SK-N-SH (cell line): ENCODE results near the gene KIAA2012. TPM values are rescaled to one million over a fixed set of nuclear protein-coding genes. Genes with fewer than 3 reads are reported as not detected.

Source experiments
- CTCF ChIA-PET: fragments of 300-600, 350-600 bp; formaldehyde crosslinking; extraction: SDS; loops from one replicate; lab custom pipeline; 2021; lab: Yijun Ruan, JAX
- POLR2A ChIA-PET: fragments of 350-600 bp; sonication (Branson Sonifier 250); formaldehyde crosslinking; extraction: SDS; loops from one replicate; lab custom pipeline; 2020; ENCODE audit warnings: antibody characterized with exemption, inconsistent platforms; lab: Yijun Ruan, JAX
- DNase-seq: peaks from one replicate; pipeline ENCODE4 v3.0.0; 2012
- H2AFZ ChIP-seq: fragments of 200-600 bp; sonication (generic); 2 replicates; pipeline ENCODE4 v1.8.1; 2016; ENCODE audit warnings: antibody characterized with exemption, mild to moderate bottlenecking, low read depth
- H3F3A ChIP-seq: fragments of 200-600 bp; sonication (generic); replicated peaks from 2 replicates; pipeline ENCODE3; 2016; ENCODE audit warnings: antibody characterized with exemption, mild to moderate bottlenecking; ENCODE audit not compliant: insufficient read depth
- H3K27ac ChIP-seq, 2 experiments: fragments of 200-500 bp in 1 of 2; fragments of 200-600 bp in 1 of 2; sonication (Bioruptor generic) in 1 of 2; sonication (generic), shearing (Covaris generic) in 1 of 2; 2 replicates each; pipeline versions ENCODE4 v1.5.1 to v1.6.1; 2014 to 2016; ENCODE audit warnings: low read depth in 2 of 2, inconsistent platforms in 1 of 2, low read length in 1 of 2, mild to moderate bottlenecking in 1 of 2, mixed read lengths in 1 of 2
- H3K27me3 ChIP-seq: fragments of 200-600 bp; sonication (generic), shearing (Covaris generic); 2 replicates; pipeline ENCODE4 v1.6.1; 2016; ENCODE audit warnings: mixed run types; ENCODE audit not compliant: insufficient read depth
- H3K36me3 ChIP-seq, 2 experiments: fragments of 200-500 bp in 1 of 2; fragments of 200-600 bp in 1 of 2; sonication (Bioruptor generic) in 1 of 2; sonication (generic) in 1 of 2; replicated peaks in 1 of 2; 2 replicates each; pipeline versions ENCODE3 to v1.5.1; 2014 to 2016; ENCODE audit warnings: low read length in 1 of 2, mild to moderate bottlenecking in 1 of 2; ENCODE audit not compliant: insufficient read depth in 2 of 2, control insufficient read depth in 1 of 2
- H3K4me1 ChIP-seq, 2 experiments: fragments of 200-500 bp in 1 of 2; fragments of 200-600 bp in 1 of 2; sonication (Bioruptor generic) in 1 of 2; sonication (generic), shearing (Covaris generic) in 1 of 2; 2 replicates each; pipeline versions ENCODE4 v1.5.1 to v1.6.1; 2014 to 2016; ENCODE audit warnings: low read depth in 1 of 2, low read length in 1 of 2, mixed run types in 1 of 2; ENCODE audit not compliant: insufficient read depth in 2 of 2, control insufficient read depth in 1 of 2
- H3K4me2 ChIP-seq: fragments of 200-600 bp; sonication (generic), shearing (Covaris generic); 2 replicates; pipeline ENCODE4 v1.6.1; 2017; ENCODE audit warnings: mixed run types
- H3K4me3 ChIP-seq, 2 experiments: fragments of 200-500 bp in 1 of 2; fragments of 200-600 bp in 1 of 2; sonication (Bioruptor generic) in 1 of 2; sonication (generic), shearing (Covaris generic) in 1 of 2; 2 replicates each; pipeline versions ENCODE4 v1.5.1 to v1.8.1; 2014 to 2016; ENCODE audit warnings: low read depth in 2 of 2, inconsistent platforms in 1 of 2, low read length in 1 of 2, mild to moderate bottlenecking in 1 of 2, mixed read lengths in 1 of 2, moderate library complexity in 1 of 2
- H3K79me2 ChIP-seq: fragments of 200-600 bp; sonication (generic); 2 replicates; pipeline ENCODE4 v1.8.1; 2017; ENCODE audit warnings: mild to moderate bottlenecking; ENCODE audit not compliant: insufficient read depth
- H3K9ac ChIP-seq: fragments of 200-600 bp; sonication (generic); 2 replicates; pipeline ENCODE4 v1.6.1; 2017; ENCODE audit warnings: mixed run types
- H3K9me2 ChIP-seq: fragments of 200-600 bp; sonication (generic); 2 replicates; pipeline ENCODE4 v1.6.1; 2017; ENCODE audit warnings: mixed run types
- H3K9me3 ChIP-seq: fragments of 200-600 bp; sonication (generic); 2 replicates; pipeline ENCODE4 v1.6.1; 2017; ENCODE audit warnings: mixed run types, mild to moderate bottlenecking, moderate library complexity
- H4K20me1 ChIP-seq: fragments of 200-600 bp; sonication (generic); 2 replicates; pipeline ENCODE4 v1.6.1; 2017; ENCODE audit warnings: mild to moderate bottlenecking, mixed run types; ENCODE audit not compliant: insufficient read depth
- EZH2phosphoT487 ChIP-seq: fragments of 200-600 bp; sonication (generic); IDR thresholded peaks from 2 replicates; pipeline ENCODE4 v1.6.1; 2017; ENCODE audit warnings: low read depth, mixed run types, mild to moderate bottlenecking, antibody characterized with exemption, moderate library complexity, borderline replicate concordance
- FOSL2 ChIP-seq: IDR thresholded peaks from 2 replicates; pipeline ENCODE4 v1.4.0; 2012; ENCODE audit warnings: low read depth, mild to moderate bottlenecking, moderate library complexity, borderline replicate concordance
- FOXJ3 ChIP-seq: sonication (generic); formaldehyde crosslinking; IDR thresholded peaks from 2 replicates; pipeline ENCODE4 v1.5.1; 2020; ENCODE audit warnings: mild to moderate bottlenecking, missing genetic modification reagents
- GABPA ChIP-seq: IDR thresholded peaks from 2 replicates; pipeline ENCODE4 v1.4.0; 2012; ENCODE audit warnings: low read depth, mild to moderate bottlenecking
- GATA2 ChIP-seq: sonication (generic); formaldehyde crosslinking; IDR thresholded peaks from 2 replicates; pipeline ENCODE4 v1.5.0; 2020; ENCODE audit warnings: mild to moderate bottlenecking, missing genetic modification reagents
- MEF2A ChIP-seq: IDR thresholded peaks from 2 replicates; pipeline ENCODE4 v1.4.0; 2012; ENCODE audit warnings: low read depth, borderline replicate concordance
- NFIC ChIP-seq: IDR thresholded peaks from 2 replicates; pipeline ENCODE4 v1.4.0; 2012; ENCODE audit warnings: borderline replicate concordance
- NRF1 ChIP-seq: IDR thresholded peaks from 2 replicates; pipeline ENCODE4 v1.6.1; 2012; ENCODE audit warnings: low read depth, mild to moderate bottlenecking, low read length
- RAD21 ChIP-seq: IDR thresholded peaks from 2 replicates; pipeline ENCODE4 v1.6.1; 2012; ENCODE audit warnings: mild to moderate bottlenecking, low read length
- RFX5 ChIP-seq: IDR thresholded peaks from 2 replicates; pipeline ENCODE4 v1.6.1; 2012; ENCODE audit warnings: mild to moderate bottlenecking, improper control_type of control experiment, low read length
- SIN3A ChIP-seq: IDR thresholded peaks from 2 replicates; pipeline ENCODE4 v1.6.1; 2012; ENCODE audit warnings: low read depth, mild to moderate bottlenecking, low read length, moderate library complexity, borderline replicate concordance
- TAF1 ChIP-seq: IDR thresholded peaks from 2 replicates; pipeline ENCODE4 v1.6.1; 2012; ENCODE audit warnings: low read depth, mild to moderate bottlenecking, low read length, moderate library complexity, borderline replicate concordance
- TEAD4 ChIP-seq: IDR thresholded peaks from 2 replicates; pipeline ENCODE4 v1.4.0; 2012; ENCODE audit warnings: mild to moderate bottlenecking, borderline replicate concordance; ENCODE audit not compliant: insufficient read depth
- WGBS: methylation state at CpG from one replicate; pipeline ENCODE4 v1.1.6; 2017; ENCODE audit warnings: low lambda C conversion rate; 5-methylcytosine and 5-hydroxymethylcytosine counted together
- polyA plus RNA-seq, 3 experiments: library from polyadenylated mRNA; depleted of rRNA; stranded (reverse); fragments of >200 nt; gene quantifications; 2 replicates each; pipeline ENCODE4 v1.2.3, GENCODE V29; 2012
- TF ChIP-seq, protein P1 (sequence below): fragments of 150-350 bp; IDR thresholded peaks from 2 replicates; pipeline ENCODE4 v1.6.1; 2017; ENCODE audit warnings: antibody characterized with exemption, low read length, low read depth, borderline replicate concordance
- TF ChIP-seq, protein P2 (sequence below): IDR thresholded peaks from 2 replicates; pipeline ENCODE4 v1.4.0; 2012; ENCODE audit warnings: low read depth, borderline replicate concordance
- TF ChIP-seq, protein P3 (sequence below): IDR thresholded peaks from 2 replicates; pipeline ENCODE4 v1.4.0; 2012; ENCODE audit warnings: low read depth, borderline replicate concordance
- TF ChIP-seq, protein P4 (sequence below): IDR thresholded peaks from 2 replicates; pipeline ENCODE4 v1.4.0; 2012; ENCODE audit warnings: low read depth
- TF ChIP-seq, protein P5 (sequence below): fragments of 150-350 bp; IDR thresholded peaks from 2 replicates; pipeline ENCODE4 v1.6.1; 2016; ENCODE audit warnings: mild to moderate bottlenecking, low read depth, low read length

The KIAA2012 gene
- polyA plus RNA-seq, 1 of the 3 experiments (the other 2 are of a cell fraction): 0.07 TPM

DNA sequence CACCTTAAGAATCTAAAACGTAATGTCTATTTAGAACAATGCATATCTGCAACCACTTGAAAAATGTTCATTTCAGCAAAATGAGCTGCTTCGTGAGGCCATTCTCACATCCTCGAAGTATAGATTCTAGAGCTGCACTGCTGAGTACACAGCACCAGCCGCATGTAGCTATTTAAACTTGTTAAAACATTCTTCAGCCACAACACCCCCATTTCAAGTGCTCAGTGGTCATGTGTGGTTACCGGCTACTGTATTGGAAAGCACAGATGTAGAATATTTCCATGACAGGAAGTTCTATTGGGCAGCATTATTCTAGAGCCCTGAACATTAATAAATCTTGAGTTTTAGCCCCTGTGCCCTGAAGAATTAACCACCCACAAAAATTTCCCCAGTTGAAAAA lies 130.3 kb downstream of the KIAA2012 start:
- Histone ChIP-seq H3K9ac (no peak overlapping the region), H3K36me3 (peaks cover 22 to 32% of the 10 kb centered on the region in 2 experiments), H3K27ac (no peak overlapping the region), H3K4me2 (no peak overlapping the region), H3K4me3 (no peak overlapping the region), H4K20me1 (no peaks in the 10 kb centered on the region), H3F3A (peaks cover 4% of the 10 kb centered on the region), H3K4me1 (no peaks in the 10 kb centered on the region), H2AFZ (no peak overlapping the region), H3K79me2 (0 out of 2 replicates have a peak, but pooled peaks cover 4% of the 10 kb centered on the region), H3K9me2 (no peaks in the 10 kb centered on the region), H3K9me3 (no peaks in the 10 kb centered on the region), H3K27me3 (no peaks in the 10 kb centered on the region)
- no peak for DNase-seq
- ChIA-PET POLR2A (no interaction called here), CTCF (no interaction called here)
- 97% methylated on average over 5 of the region's 5 CpGs for WGBS
- TF ChIP-seq NRF1: no peak
- TF ChIP-seq, protein P1, sequence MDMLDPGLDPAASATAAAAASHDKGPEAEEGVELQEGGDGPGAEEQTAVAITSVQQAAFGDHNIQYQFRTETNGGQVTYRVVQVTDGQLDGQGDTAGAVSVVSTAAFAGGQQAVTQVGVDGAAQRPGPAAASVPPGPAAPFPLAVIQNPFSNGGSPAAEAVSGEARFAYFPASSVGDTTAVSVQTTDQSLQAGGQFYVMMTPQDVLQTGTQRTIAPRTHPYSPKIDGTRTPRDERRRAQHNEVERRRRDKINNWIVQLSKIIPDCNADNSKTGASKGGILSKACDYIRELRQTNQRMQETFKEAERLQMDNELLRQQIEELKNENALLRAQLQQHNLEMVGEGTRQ: no peak
- TF ChIP-seq GATA2 (CRISPR knock-in tag): no peak
- no peak for TF ChIP-seq RFX5
- TF ChIP-seq, protein P2, sequence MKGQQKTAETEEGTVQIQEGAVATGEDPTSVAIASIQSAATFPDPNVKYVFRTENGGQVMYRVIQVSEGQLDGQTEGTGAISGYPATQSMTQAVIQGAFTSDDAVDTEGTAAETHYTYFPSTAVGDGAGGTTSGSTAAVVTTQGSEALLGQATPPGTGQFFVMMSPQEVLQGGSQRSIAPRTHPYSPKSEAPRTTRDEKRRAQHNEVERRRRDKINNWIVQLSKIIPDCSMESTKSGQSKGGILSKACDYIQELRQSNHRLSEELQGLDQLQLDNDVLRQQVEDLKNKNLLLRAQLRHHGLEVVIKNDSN: no peak
- TF ChIP-seq, protein P3, sequence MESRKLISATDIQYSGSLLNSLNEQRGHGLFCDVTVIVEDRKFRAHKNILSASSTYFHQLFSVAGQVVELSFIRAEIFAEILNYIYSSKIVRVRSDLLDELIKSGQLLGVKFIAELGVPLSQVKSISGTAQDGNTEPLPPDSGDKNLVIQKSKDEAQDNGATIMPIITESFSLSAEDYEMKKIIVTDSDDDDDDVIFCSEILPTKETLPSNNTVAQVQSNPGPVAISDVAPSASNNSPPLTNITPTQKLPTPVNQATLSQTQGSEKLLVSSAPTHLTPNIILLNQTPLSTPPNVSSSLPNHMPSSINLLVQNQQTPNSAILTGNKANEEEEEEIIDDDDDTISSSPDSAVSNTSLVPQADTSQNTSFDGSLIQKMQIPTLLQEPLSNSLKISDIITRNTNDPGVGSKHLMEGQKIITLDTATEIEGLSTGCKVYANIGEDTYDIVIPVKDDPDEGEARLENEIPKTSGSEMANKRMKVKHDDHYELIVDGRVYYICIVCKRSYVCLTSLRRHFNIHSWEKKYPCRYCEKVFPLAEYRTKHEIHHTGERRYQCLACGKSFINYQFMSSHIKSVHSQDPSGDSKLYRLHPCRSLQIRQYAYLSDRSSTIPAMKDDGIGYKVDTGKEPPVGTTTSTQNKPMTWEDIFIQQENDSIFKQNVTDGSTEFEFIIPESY: no peak
- TF ChIP-seq SIN3A: no peak
- TF ChIP-seq TEAD4: no peak
- no peak for TF ChIP-seq MEF2A
- no peak for TF ChIP-seq GABPA
- TF ChIP-seq, protein P4, sequence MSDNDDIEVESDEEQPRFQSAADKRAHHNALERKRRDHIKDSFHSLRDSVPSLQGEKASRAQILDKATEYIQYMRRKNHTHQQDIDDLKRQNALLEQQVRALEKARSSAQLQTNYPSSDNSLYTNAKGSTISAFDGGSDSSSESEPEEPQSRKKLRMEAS: no peak
- TF ChIP-seq, protein P5, sequence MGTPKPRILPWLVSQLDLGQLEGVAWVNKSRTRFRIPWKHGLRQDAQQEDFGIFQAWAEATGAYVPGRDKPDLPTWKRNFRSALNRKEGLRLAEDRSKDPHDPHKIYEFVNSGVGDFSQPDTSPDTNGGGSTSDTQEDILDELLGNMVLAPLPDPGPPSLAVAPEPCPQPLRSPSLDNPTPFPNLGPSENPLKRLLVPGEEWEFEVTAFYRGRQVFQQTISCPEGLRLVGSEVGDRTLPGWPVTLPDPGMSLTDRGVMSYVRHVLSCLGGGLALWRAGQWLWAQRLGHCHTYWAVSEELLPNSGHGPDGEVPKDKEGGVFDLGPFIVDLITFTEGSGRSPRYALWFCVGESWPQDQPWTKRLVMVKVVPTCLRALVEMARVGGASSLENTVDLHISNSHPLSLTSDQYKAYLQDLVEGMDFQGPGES: no peak
- TF ChIP-seq EZH2phosphoT487: no peak
- no peak for TF ChIP-seq RAD21
- TF ChIP-seq FOXJ3 (CRISPR knock-in tag): no peak
- TF ChIP-seq FOSL2: no peak
- TF ChIP-seq NFIC: no peak
- TF ChIP-seq TAF1: no peak
